Neuronal stem cell (in vitro differentiated cells): Measurements from ENCODE around the gene RAB3GAP1.
"Not testable (repeated sequence)": the region's sequence is repeated elsewhere in the genome, so short reads cannot be mapped to it uniquely, and the experiment has no call there.

Experiments
- DNase-seq: peaks from one replicate; pipeline ENCODE4 v3.0.0-alpha.2; 2013; ENCODE audit warnings: low spot score
- H2AFZ ChIP-seq: one replicate; pipeline ENCODE4 v1.6.1; 2013; ENCODE audit warnings: mild to moderate bottlenecking, low read length, inconsistent platforms
- H2AK5ac ChIP-seq: 2 replicates; pipeline ENCODE4 v1.6.1; 2013; ENCODE audit warnings: low read depth, mild to moderate bottlenecking, inconsistent platforms, low read length, moderate library complexity, mixed read lengths
- H2BK120ac ChIP-seq: 2 replicates; pipeline ENCODE4 v1.6.1; 2013; ENCODE audit warnings: low read depth, mild to moderate bottlenecking, inconsistent platforms, low read length, moderate library complexity, mixed read lengths
- H2BK12ac ChIP-seq: one replicate; pipeline ENCODE4 v1.6.1; 2013; ENCODE audit warnings: low read length, inconsistent platforms
- H2BK15ac ChIP-seq: 2 replicates; pipeline ENCODE4 v1.6.1; 2013; ENCODE audit warnings: mild to moderate bottlenecking, low read length, inconsistent platforms, mixed read lengths
- H2BK5ac ChIP-seq: one replicate; pipeline ENCODE4 v1.6.1; 2013; ENCODE audit warnings: inconsistent platforms, mild to moderate bottlenecking, low read length, moderate library complexity
- H3K14ac ChIP-seq: one replicate; pipeline ENCODE4 v1.6.1; 2013; ENCODE audit warnings: low read length, inconsistent platforms
- H3K18ac ChIP-seq: 2 replicates; pipeline ENCODE4 v1.6.1; 2013; ENCODE audit warnings: low read length, inconsistent platforms
- H3K23ac ChIP-seq: 2 replicates; pipeline ENCODE4 v1.6.1; 2013; ENCODE audit warnings: low read depth, mild to moderate bottlenecking, mixed read lengths, low read length, inconsistent platforms; ENCODE audit not compliant: poor library complexity
- H3K27ac ChIP-seq: replicated peaks from 3 replicates; pipeline ENCODE4 v1.5.1; 2013; ENCODE audit warnings: low read length, inconsistent platforms
- H3K27me3 ChIP-seq, 3 experiments: 2 replicates each; pipeline ENCODE4 v1.6.1; 2013; ENCODE audit warnings: low read length in 3 of 3, mild to moderate bottlenecking in 2 of 3, inconsistent platforms in 1 of 3, low read depth in 1 of 3, mixed read lengths in 1 of 3, moderate library complexity in 1 of 3; ENCODE audit not compliant: control insufficient read depth in 3 of 3, insufficient read depth in 3 of 3
- H3K36me3 ChIP-seq, 2 donors: replicated peaks in 1 of 2; 2 replicates each; pipeline ENCODE4 v1.6.1; 2013; ENCODE audit warnings: low read length in 2 of 2; ENCODE audit not compliant: control insufficient read depth in 2 of 2, insufficient read depth in 2 of 2
- H3K4ac ChIP-seq: 2 replicates; pipeline ENCODE4 v1.6.1; 2013; ENCODE audit warnings: inconsistent platforms, mild to moderate bottlenecking, low read length, moderate library complexity
- H3K4me1 ChIP-seq, 2 donors: 1 replicate in 1 of 2; 2 replicates in 1 of 2; pipeline ENCODE4 v1.6.1; 2013; ENCODE audit warnings: low read length in 2 of 2, low read depth in 1 of 2; ENCODE audit not compliant: control insufficient read depth in 2 of 2, insufficient read depth in 1 of 2
- H3K4me2 ChIP-seq: one replicate; pipeline ENCODE4 v1.6.1; 2013; ENCODE audit warnings: mild to moderate bottlenecking, low read length, inconsistent platforms; ENCODE audit not compliant: insufficient read depth, poor library complexity, severe bottlenecking
- H3K4me3 ChIP-seq, 2 donors: 2 replicates each; pipeline ENCODE4 v1.5.1; 2013; ENCODE audit warnings: low read length in 2 of 2, mild to moderate bottlenecking in 2 of 2, inconsistent platforms in 1 of 2, moderate library complexity in 1 of 2
- H3K79me1 ChIP-seq: one replicate; pipeline ENCODE4 v1.6.1; 2013; ENCODE audit warnings: low read depth, mild to moderate bottlenecking, inconsistent platforms, low read length, moderate library complexity
- H3K9ac ChIP-seq: one replicate; pipeline ENCODE4 v1.6.1; 2013; ENCODE audit warnings: mild to moderate bottlenecking, low read depth, low read length, inconsistent platforms; ENCODE audit not compliant: poor library complexity
- H3K9me3 ChIP-seq, 2 donors: replicated peaks in 1 of 2; 2 replicates each; pipeline versions ENCODE3 to v1.6.1; 2013; ENCODE audit warnings: low read length in 2 of 2, mild to moderate bottlenecking in 2 of 2, inconsistent platforms in 1 of 2, low read depth in 1 of 2, mixed read lengths in 1 of 2, moderate library complexity in 1 of 2; ENCODE audit not compliant: control insufficient read depth in 2 of 2, insufficient read depth in 1 of 2
- H4K8ac ChIP-seq: one replicate; pipeline ENCODE4 v1.6.1; 2013; ENCODE audit warnings: low read depth, mild to moderate bottlenecking, inconsistent platforms, low read length, moderate library complexity
- H4K91ac ChIP-seq: one replicate; pipeline ENCODE4 v1.6.1; 2013; ENCODE audit warnings: low read length, low read depth, mild to moderate bottlenecking, inconsistent platforms; ENCODE audit not compliant: poor library complexity
- WGBS, 2 donors: extraction: QIAGEN DNeasy Blood & Tissue Kit; methylation state at CpG; one replicate each; pipeline ENCODE4 v1.1.7; 2013; ENCODE audit warnings: missing lambda C conversion rate in 2 of 2, mixed read lengths in 1 of 2; ENCODE audit not compliant: insufficient read length in 2 of 2, insufficient replicate concordance in 1 of 2; ENCODE audit errors: extremely low coverage in 2 of 2; 5-methylcytosine and 5-hydroxymethylcytosine counted together

Gene RAB3GAP1

DNA sequence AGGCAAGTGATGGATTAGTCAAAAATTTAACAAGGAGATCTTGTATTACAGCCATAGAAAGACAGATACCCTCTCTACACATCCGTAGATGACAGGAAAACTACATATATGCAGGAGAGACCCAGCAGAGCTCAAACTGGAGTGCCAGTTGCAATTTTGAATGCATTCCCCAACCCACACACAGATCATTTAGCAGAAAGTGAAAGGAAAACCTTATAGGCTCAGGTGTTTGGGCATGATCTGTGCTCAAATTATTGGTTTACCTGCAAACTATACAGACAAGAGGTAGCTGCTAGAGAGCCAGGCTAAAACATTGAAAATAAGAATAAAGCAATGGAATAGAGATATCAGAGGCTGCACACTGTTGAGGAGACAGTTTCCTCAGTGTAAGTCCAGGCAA is 51.8 kb downstream of the RAB3GAP1 start:
- Histone ChIP-seq H2AK5ac (no peak overlapping the region), H3K23ac (no peak overlapping the region), H3K9ac (no peak overlapping the region), H4K8ac (no peak overlapping the region), H3K18ac (no peak overlapping the region), H3K27ac (no peak overlapping the region), H2BK12ac (no peak overlapping the region), H3K4ac (no peak overlapping the region), H3K27me3 (no peaks in the 10 kb centered on the region), H2BK15ac (no peak overlapping the region), H3K4me2 (no peak overlapping the region), H2AFZ (no peak overlapping the region), H3K36me3 (peaks cover 2 to 12% of the 10 kb centered on the region in 2 donors), H3K4me1 (no peaks in the 10 kb centered on the region), H3K79me1 (no peaks in the 10 kb centered on the region), H3K4me3 (no peak overlapping the region), H3K14ac (no peak overlapping the region), H2BK120ac (no peak overlapping the region), H2BK5ac (no peak overlapping the region), H4K91ac (no peak overlapping the region), H3K9me3 (peaks cover 3 to 12% of the 10 kb centered on the region in 2 donors)
- DNase-seq: no peak
- no CpG with 5 or more reads among the region's 1 CpG for WGBS, 2 donors

DNA sequence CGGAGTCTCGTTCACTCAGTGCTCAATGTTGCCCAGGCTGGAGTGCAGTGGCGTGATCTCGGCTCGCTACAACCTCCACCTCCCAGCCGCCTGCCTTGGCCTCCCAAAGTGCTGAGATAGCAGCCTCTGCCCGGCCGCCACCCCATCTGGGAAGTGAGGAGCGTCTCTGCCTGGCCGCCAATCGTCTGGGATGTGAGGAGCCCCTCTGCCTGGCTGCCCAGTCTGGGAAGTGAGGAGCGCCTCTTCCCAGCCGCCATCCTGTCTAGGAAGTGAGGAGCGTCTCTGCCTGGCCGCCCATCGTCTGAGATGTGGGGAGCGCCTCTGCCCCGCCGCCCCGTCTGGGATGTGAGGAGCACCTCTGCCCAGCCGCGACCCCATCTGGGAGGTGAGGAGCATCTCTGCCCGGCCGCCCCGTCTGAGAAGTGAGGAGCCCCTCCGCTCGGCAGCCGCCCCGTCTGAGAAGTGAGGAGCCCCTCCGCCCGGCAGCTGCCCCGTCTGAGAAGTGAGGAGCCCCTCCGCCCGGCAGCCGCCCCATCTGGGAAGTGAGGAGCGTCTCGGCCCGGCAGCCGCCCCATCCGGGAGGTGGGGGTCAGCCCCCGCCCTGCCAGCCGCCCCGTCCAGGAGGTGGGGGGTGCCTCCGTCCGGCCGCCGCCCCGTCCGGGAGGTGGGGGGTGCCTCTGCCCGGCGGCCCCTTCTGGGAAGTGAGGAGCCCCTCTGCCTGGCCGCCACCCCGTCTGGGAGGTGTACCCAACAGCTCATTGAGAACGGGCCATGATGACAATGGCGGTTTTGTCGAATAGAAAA is 53.6 kb downstream of the RAB3GAP1 start:
- not testable (repeated sequence) for H2BK15ac ChIP-seq, H3K27me3 ChIP-seq, H2BK120ac ChIP-seq, H3K4ac ChIP-seq, H3K27ac ChIP-seq, H3K79me1 ChIP-seq, H2BK5ac ChIP-seq, H2BK12ac ChIP-seq, H2AFZ ChIP-seq, H3K4me2 ChIP-seq, H3K9ac ChIP-seq, H3K14ac ChIP-seq, H3K4me1 ChIP-seq, H3K23ac ChIP-seq, H3K4me3 ChIP-seq, DNase-seq, H3K18ac ChIP-seq, H4K8ac ChIP-seq, H4K91ac ChIP-seq, H2AK5ac ChIP-seq
- no CpG with 5 or more reads among the region's 56 CpGs for WGBS, 2 donors
- H3K36me3 ChIP-seq: peaks cover 2 to 12% of the 10 kb centered on the region in 2 donors
- peaks cover 3 to 12% of the 10 kb centered on the region in 2 donors for H3K9me3 ChIP-seq

- no peak overlapping the region for H2AFZ ChIP-seq
- no peak overlapping the region for H3K23ac ChIP-seq
- H4K8ac ChIP-seq: no peak overlapping the region
- H3K27ac ChIP-seq: no peak overlapping the region
- H3K18ac ChIP-seq: no peak overlapping the region
- H3K14ac ChIP-seq: no peak overlapping the region
- H3K36me3 ChIP-seq: peaks cover 2 to 50% of the 10 kb centered on the region in 2 donors
- no peaks in the 10 kb centered on the region for H3K4me1 ChIP-seq
- no peak overlapping the region for H2BK12ac ChIP-seq
- no CpG with 5 or more reads among the region's 3 CpGs for WGBS, 2 donors
- peaks cover 3% of the 10 kb centered on the region for H3K79me1 ChIP-seq
- no peak overlapping the region for H3K9ac ChIP-seq
- H2BK5ac ChIP-seq: no peak overlapping the region
- no peak overlapping the region for H4K91ac ChIP-seq
- H2BK15ac ChIP-seq: no peak overlapping the region
- H3K4ac ChIP-seq: no peak overlapping the region
- H3K4me3 ChIP-seq: no peak overlapping the region
- no peak overlapping the region for H2AK5ac ChIP-seq
- no peak overlapping the region for H2BK120ac ChIP-seq
- H3K27me3 ChIP-seq: no peaks in the 10 kb centered on the region
- no peak for DNase-seq
- no peaks in the 10 kb centered on the region for H3K9me3 ChIP-seq
- no peak overlapping the region for H3K4me2 ChIP-seq
These were observed 61.2 kb downstream of the RAB3GAP1 start for GRCh38 chr2:135113322-135113721.

DNA sequence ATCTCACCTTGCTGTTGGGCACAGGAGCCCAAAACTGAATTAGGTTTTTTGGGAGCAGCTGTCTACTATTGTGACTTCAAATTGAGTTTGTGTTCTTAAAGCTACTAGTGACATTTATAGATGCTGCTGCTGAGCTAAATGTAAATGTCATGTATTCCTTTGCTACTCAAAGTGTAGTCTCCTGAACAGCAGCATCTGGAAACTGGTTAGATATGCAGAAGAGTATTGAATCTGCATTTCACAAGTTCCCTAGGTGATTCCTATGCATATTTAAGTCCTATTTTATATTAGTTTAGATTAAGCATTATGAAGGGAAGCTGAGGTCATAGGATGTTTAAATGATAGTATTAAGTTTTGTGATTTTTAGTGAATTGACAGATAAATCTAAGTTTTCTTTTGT is 67.5 kb downstream of the RAB3GAP1 start:
- Histone ChIP-seq H3K4me3 (no peak overlapping the region), H3K14ac (no peak overlapping the region), H3K4ac (no peak overlapping the region), H2AK5ac (no peak overlapping the region), H3K9me3 (no peaks in the 10 kb centered on the region), H2BK120ac (no peak overlapping the region), H2BK12ac (no peak overlapping the region), H4K8ac (no peak overlapping the region), H4K91ac (no peak overlapping the region), H3K9ac (no peak overlapping the region), H3K23ac (no peak overlapping the region), H2AFZ (no peak overlapping the region), H2BK15ac (no peak overlapping the region), H3K36me3 (peaks cover 3 to 58% of the 10 kb centered on the region in 2 donors), H3K18ac (no peak overlapping the region), H2BK5ac (no peak overlapping the region), H3K27me3 (no peaks in the 10 kb centered on the region), H3K79me1 (no peaks in the 10 kb centered on the region), H3K4me1 (no peaks in the 10 kb centered on the region), H3K27ac (no peak overlapping the region), H3K4me2 (no peak overlapping the region)
- DNase-seq: no peak
